PC-3 (cell line): Measurements from ENCODE around the gene NEU2.

ENCODE experiments used
- EZH2 ChIP-seq: fragments of 300-600 bp; sonication (generic); IDR thresholded peaks from one replicate; pipeline ENCODE4 v1.6.1; 2017; ENCODE audit warnings: antibody characterized with exemption, mild to moderate bottlenecking, low read length; ENCODE audit not compliant: unreplicated experiment
- TF ChIP-seq, protein P1 (sequence below): fragments of 300-600 bp; sonication (generic); conservative IDR thresholded peaks from 2 replicates; pipeline ENCODE4 v1.5.1; 2017; ENCODE audit warnings: antibody characterized with exemption, low read depth, mild to moderate bottlenecking, low read length

DNA sequence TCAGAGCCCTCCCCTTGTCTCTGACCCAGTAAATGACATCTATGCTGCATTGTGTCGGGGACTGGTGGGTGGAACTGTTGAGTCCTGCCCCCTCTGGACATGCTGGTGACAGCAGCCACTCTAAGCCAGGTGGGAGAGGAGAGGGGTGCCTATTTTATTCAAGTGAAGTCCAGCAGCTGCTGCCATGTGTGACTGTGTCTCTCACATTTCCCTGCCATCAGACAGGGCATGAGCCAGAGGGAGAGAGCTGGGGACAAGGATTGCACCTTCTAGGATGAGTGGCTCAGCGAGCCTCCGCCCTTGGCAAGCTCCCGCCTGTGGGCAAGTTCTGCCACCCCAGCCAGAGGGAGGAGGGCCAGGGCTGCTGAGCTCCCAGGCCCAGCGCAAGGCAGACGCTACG, 33.1 kb upstream of the NEU2 start:
- TF ChIP-seq, protein P1, sequence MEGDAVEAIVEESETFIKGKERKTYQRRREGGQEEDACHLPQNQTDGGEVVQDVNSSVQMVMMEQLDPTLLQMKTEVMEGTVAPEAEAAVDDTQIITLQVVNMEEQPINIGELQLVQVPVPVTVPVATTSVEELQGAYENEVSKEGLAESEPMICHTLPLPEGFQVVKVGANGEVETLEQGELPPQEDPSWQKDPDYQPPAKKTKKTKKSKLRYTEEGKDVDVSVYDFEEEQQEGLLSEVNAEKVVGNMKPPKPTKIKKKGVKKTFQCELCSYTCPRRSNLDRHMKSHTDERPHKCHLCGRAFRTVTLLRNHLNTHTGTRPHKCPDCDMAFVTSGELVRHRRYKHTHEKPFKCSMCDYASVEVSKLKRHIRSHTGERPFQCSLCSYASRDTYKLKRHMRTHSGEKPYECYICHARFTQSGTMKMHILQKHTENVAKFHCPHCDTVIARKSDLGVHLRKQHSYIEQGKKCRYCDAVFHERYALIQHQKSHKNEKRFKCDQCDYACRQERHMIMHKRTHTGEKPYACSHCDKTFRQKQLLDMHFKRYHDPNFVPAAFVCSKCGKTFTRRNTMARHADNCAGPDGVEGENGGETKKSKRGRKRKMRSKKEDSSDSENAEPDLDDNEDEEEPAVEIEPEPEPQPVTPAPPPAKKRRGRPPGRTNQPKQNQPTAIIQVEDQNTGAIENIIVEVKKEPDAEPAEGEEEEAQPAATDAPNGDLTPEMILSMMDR: no peak; the same call in 1 of the 2 replicates
- no peak for TF ChIP-seq EZH2
